Activated naive CD4-positive, alpha-beta T cell (primary cell): Measurements from ENCODE around the gene MAML2.

Experiments
- DNase-seq, 4 experiments: peaks; one replicate each; lab custom pipeline; 2025; lab: John Stamatoyannopoulos, UW

The MAML2 gene

DNA sequence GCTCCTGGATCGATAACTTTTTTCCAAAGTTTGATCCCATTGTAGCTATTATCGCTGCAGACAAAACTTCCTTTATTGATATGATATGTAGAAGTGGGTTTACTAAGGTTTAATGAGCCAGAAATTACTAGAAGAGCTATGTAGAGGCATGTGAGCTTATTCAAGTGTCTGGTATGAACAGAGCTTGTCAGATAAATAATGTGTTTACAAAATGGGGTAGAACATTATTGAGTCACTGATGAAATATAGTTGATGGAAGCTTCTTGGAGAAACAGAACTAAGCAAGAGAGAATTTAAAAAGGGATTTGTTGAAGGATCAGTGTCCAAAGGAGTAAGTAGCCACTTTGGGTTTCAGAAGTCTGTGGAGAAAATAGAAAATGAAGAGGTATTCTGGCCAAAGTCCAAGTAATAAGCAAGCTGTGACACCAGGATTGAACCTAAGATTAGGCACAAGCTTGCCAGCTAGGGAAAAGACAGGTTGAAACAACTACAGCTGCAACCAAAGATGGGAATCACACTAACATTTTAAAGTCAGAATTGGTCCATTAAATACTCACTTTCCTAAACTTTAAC lies 104.3 kb downstream of the MAML2 start:
- no peak for DNase-seq

DNA sequence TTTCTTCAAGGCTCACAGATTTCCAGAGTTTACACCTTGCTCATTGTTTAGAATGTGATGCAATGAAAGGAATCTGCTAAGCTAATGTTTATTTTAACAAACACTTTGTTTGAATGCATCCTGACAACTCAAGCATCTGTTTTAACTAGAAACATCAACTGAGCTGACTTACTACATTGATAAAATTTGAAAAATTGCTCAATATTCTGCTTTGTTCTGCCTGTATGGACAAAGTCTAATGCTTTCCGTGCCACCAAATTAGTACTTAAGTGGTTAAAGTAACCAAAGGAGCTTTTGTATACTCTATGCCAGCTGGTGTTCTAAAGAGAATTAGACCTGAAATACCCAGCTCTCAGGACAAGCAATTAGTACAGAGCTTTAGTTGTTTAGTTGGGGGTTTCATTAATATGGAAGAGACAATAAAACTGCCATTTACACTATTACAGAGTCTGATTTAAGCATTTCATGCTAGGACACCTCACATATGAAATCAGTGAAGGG lies 105.2 kb downstream of the MAML2 start:
- no peak for DNase-seq

GRCh38 chr11:96235751-96236150 lies 107.2 kb downstream of the MAML2 start:
- DNase-seq = no peak

DNA sequence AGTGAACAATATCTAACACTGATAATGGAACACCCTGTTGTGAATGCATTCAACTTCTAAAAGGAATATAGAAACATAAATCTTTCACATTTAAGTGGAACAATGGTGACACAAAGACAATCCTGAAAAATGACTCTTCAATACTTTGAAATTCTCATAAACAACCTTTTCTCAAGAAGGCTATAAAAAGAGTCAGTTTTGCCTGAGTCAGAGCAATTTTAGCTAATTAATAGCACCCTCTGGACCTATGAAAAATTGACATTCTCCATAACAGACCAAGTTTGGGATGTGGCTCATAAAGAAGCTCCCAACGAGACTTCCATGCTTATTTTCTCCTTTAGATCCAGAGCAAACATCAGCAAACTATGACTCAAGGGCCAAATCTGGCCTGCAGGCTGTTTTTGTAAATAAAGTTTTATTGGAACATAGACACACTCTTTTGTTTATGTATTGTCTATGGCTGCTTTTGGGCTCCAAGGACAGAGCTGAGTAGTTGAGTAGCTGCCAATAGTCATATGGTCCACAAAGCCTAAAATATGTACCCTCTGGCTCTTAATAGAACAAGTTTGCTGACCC lies 108.0 kb downstream of the MAML2 start:
- DNase-seq = no peak

- DNase-seq = no peak
Measured at GRCh38 chr11:96232132-96232531, 110.9 kb downstream of the MAML2 start.

- no peak for DNase-seq
Measured at GRCh38 chr11:96230686-96231085, 112.3 kb downstream of the MAML2 start.

DNA sequence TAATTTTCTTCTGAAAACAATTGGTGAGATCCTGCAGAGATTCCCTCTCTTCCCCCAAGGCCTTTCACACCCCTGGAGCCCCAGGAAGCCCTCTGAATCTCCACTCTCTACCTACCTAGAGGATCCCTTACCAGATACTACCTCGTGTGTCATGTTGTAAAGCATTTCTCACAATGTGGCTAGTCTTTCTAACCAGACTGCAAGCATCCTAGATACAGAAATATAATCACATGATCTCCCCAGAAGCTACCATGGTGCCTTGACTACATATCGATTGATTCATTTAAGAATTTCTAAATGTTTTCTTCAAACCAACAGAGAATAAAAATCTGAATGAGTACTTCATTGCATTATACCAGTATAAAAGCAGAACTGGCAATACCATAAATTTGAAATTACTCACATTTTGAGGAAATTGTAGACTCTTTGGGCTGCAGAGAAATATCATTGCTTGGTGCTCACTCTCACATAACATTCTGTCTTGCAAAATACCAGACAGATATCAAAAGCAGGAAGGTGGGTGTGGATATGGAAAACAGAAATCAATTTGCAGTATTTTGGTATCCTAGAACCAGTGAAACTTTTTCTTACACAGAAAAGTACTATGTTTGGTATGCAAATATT lies 113.5 kb downstream of the MAML2 start:
- DNase-seq = no peak

- no peak for DNase-seq
Measured at GRCh38 chr11:96228910-96229309, 114.1 kb downstream of the MAML2 start.

DNA sequence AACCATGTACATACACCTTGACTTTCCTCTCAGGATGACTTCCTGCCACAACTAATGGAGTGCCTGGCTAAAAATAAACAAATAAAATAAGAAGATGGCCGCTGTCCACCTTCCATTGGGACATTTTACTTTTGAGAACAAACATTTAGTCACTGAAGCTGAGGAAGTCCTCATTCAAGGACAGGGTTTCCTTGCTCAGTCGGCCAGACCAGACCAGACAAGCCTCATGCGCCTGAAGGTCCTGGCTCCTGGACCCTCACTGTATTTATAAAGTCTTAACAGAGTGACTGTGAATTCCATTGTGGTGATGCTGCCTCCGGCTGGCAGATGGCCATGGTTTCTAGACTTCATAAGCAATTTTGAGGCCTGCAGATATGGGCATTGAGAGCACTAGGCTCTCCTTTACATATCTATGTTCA lies 114.5 kb downstream of the MAML2 start:
- DNase-seq = no peak

- no peak for DNase-seq
Measured at GRCh38 chr11:96227244-96227643, 115.8 kb downstream of the MAML2 start.

DNA sequence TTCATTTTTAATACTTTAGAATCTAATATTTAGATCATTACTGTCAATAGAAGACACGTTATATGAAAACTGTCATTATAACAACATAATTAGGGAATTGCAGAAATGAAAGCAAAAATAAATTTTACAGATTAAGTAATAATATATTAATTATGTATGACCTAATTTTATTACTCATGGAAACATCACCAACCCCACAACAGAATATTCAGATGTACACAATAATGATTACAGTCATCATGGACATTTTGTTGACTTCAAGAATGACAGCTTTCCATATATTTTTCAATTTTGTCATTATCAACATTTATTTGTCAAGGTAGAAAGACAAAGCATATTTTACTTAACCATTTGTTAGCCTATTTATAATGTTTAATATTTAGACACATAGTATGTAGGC lies 119.9 kb downstream of the MAML2 start:
- no peak for DNase-seq

DNA sequence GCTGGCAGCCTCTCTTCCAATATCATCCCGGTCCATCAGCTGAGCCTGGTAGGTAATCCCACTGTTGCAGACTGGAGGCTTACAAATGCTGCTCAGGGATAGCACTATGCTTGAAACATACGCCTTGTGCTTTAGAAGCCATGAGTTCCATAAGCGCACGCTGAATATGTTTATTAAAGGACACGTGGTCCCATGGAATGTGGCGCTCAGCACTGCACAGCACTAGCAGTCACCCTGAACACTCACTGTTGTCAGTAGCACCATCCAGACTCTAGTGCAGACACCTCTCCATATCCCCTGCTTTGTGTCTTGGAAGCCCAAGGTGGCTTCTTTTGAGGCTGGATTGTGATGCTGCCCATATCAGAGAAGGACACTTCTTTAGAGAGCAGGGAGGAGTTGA lies 120.9 kb downstream of the MAML2 start:
- no peak for DNase-seq

- DNase-seq = no peak
Measured at GRCh38 chr11:96221244-96222070, 121.5 kb downstream of the MAML2 start.

DNA sequence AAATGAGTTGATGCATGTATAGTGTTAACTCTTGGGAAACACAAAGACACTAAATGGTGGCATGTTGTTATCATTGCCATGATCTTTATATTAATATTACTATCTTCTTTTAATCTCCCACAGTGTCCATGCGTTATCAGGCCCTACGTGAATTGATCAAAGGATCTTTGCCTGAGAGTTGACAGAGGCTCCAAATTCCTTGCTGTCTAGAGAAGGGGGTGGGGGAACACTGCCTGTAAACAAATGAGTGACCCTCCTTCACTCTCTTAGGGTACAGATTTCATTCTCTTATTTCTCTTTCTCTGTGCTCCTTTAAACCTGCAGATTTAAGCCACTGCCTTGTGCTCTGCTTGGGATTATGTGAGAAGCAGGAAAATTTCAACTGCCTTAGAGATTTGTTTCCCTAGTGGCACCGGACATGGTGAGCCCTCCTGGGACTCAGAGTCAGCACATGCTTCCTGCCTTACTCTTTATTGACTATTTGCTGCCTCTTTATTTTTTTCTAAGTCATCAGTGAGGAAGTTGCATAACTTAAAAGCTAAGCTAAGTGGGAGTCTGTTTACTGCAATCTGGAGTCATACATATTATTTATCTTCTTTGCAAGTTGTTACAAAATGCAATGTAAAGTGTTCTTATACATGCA lies 122.9 kb downstream of the MAML2 start:
- DNase-seq = no peak

GRCh38 chr11:96218901-96219300 lies 124.1 kb downstream of the MAML2 start:
- no peak for DNase-seq

- no peak for DNase-seq
Measured at GRCh38 chr11:96218006-96218405, 125.0 kb downstream of the MAML2 start.

GRCh38 chr11:96217206-96217605 lies 125.8 kb downstream of the MAML2 start:
- DNase-seq = no peak

DNA sequence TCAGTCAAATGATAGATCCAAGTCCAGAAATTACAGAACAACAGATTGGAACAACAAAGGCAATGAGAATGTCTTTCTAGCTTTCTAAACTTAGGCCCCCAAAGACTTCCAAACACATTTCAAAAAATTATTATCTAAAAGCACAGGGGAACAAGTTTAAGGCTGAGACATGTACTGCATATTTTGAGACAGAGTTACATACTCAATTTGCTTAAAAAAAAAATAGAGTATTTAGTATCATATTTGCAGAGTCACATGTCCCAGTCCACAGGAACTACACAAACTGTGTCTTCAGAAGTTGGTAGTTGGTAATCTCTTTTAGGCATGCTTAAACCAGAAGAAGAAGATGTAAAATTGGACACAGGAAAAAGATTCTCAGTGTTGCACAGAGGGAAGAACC lies 127.2 kb downstream of the MAML2 start:
- no peak for DNase-seq

GRCh38 chr11:96215110-96215782 lies 127.7 kb downstream of the MAML2 start:
- peak in 1 of 4 experiments; percentile 7 for DNase-seq

DNA sequence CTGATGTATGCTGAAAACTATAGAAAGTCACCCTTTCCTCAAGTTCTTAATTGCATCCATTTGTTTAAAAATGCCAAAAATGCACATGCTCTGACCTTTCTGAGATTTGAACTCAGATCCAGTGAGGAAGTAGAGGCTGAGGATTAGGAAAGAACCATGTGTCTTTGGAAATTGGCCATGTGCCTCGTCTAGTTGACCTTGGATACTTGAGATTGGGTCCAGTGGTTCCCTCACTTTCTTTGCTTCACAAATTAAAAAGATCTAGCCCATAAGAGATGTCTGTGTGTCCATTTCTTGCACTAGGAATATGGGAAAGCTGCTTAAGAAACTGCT lies 128.3 kb downstream of the MAML2 start:
- no peak for DNase-seq

DNA sequence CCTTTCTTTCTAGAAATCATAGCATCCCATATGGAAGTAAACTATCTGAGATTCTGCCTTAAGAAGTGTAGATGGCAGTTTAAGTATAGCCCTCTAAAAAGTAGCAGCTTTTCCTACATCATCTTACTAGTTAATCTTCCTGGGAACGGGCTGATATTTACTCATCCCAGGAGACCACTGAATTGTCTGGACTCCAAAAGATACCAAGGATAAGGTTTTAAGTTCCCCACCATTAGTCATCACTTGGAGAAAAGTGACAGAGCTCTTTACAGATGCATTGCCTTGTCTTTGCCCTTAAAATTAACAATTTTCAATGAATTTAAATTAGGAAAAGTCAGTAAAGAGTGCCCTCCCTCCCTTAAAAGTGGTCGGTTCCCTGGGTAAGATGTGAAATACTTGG lies 129.5 kb downstream of the MAML2 start:
- DNase-seq = no peak

DNA sequence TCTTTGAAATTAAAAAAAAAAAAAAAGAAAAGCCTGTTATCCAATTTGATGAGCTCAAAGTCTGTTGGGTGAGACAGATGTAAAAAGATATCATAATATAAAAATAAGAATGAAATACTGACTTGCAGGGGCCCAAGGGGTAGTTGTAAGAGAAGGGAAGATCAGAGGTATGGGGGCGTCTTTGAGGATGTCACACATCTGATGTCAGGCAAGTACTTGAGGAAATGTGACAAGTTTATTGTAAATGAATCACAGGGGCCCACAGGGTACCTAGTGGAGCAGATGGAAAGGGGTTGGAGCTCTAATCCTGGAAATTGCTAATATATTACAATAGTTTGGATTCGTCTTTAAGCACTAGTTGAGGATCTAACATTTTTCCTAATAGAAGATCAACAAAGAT lies 131.6 kb downstream of the MAML2 start:
- no peak for DNase-seq
